ENCODE results near the gene BTBD16. TPM values are rescaled to one million over a fixed set of nuclear protein-coding genes. Genes with fewer than 3 reads are reported as not detected.

The BTBD16 gene
- total RNA-seq, 1 experiment from 2014 or later = not detected

- WGBS (ENCODE audit: extremely low coverage, insufficient read length, low lambda C conversion rate) = no CpG with 5 or more reads among the region's 12 CpGs
- H3K4me1 Mint-ChIP-seq = no peaks in the 10 kb centered on the region
- H3K14ac ChIP-seq (ENCODE audit: insufficient read depth, low read length) = no peak overlapping the region
- H4K20me1 ChIP-seq (ENCODE audit: control insufficient read depth, insufficient read depth, insufficient read length) = no peaks in the 10 kb centered on the region
- no peaks in the 10 kb centered on the region; the same call in 1 of the 2 replicates for H3K27me3 Mint-ChIP-seq (ENCODE audit: low read depth)
- H3K9ac ChIP-seq (ENCODE audit: extremely low read depth, insufficient read length, low read length) = no peak overlapping the region
- no peak overlapping the region for H2BK5ac ChIP-seq (ENCODE audit: insufficient read length, low read length)
- no peak overlapping the region for H3K4me2 ChIP-seq (ENCODE audit: insufficient read depth, insufficient read length, low read length)
- H3K79me2 ChIP-seq (ENCODE audit: insufficient read depth, low read length) = no peaks in the 10 kb centered on the region
- no peak overlapping the region for H3K56ac ChIP-seq (ENCODE audit: insufficient read length, low read depth, low read length)
- no peak overlapping the region for H2BK120ac ChIP-seq (ENCODE audit: low read depth, low read length, poor library complexity, severe bottlenecking)
- no peaks in the 10 kb centered on the region for H3K79me1 ChIP-seq (ENCODE audit: insufficient read depth, low read depth, low read length, poor library complexity, severe bottlenecking)
- no peak overlapping the region for H3K18ac ChIP-seq (ENCODE audit: insufficient read length, low read depth, low read length)
- peaks cover 8 to 12% of the 10 kb centered on the region in 2 experiments; a peak in 4 of 5 replicates for H3K9me3 Mint-ChIP-seq
- no peak overlapping the region for H3K27ac ChIP-seq (ENCODE audit: insufficient read length, low read depth, low read length)
- no peak overlapping the region for H3K4ac ChIP-seq (ENCODE audit: low read depth, low read length)
- H2AK5ac ChIP-seq (ENCODE audit: insufficient read length, low read length) = no peak overlapping the region
- H3K23me2 ChIP-seq (ENCODE audit: insufficient read length, low read depth, low read length, poor library complexity, severe bottlenecking) = no peaks in the 10 kb centered on the region
- no peak overlapping the region for H2BK15ac ChIP-seq (ENCODE audit: low read depth, low read length)
- no peak overlapping the region for H4K5ac ChIP-seq (ENCODE audit: insufficient read length, low read depth, low read length)
- H3T11ph ChIP-seq (ENCODE audit: low read length) = no peak overlapping the region
- no peak overlapping the region for H2BK12ac ChIP-seq (ENCODE audit: insufficient read length, low read depth, low read length)
- H3K27me3 ChIP-seq (ENCODE audit: insufficient read depth, low read length) = no peaks in the 10 kb centered on the region
- H3K4me3 Mint-ChIP-seq = no peak overlapping the region
- no peak overlapping the region for H2AFZ ChIP-seq (ENCODE audit: low read length)
- DNase-seq = no peak
- peaks cover 1 to 14% (median 2%) of the 10 kb centered on the region in 3 experiments; a peak in 4 of 7 replicates for H3K36me3 Mint-ChIP-seq (ENCODE audit: insufficient read depth in 1 of 3, low read depth in 3 of 3)
- H2BK20ac ChIP-seq (ENCODE audit: low read depth, low read length, poor library complexity, severe bottlenecking) = no peak overlapping the region
- H3K27ac Mint-ChIP-seq = no peak overlapping the region
- no peak overlapping the region for H4K91ac ChIP-seq (ENCODE audit: insufficient read length, low read depth, low read length)
- TF ChIP-seq CTCF (conservative IDR thresholded peaks at IDR 0.05) = no peak
- H3K9me3 ChIP-seq (ENCODE audit: control insufficient read depth, low read depth, low read length) = no peaks in the 10 kb centered on the region
- no peak overlapping the region for H4K8ac ChIP-seq (replicated peaks; ENCODE audit: insufficient read length, low read depth, low read length)
- no peak overlapping the region for H3K23ac ChIP-seq (ENCODE audit: insufficient read length, low read depth, low read length)
- no peaks in the 10 kb centered on the region for H3K4me1 ChIP-seq (ENCODE audit: insufficient read depth, low read length)
These were observed 45.3 kb downstream of the BTBD16 start for GRCh38 chr10:122316224-122316884.
